EL (cell line): Measurements from ENCODE around the gene TMEM101.
"Not testable (repeated sequence)": the region's sequence is repeated elsewhere in the genome, so short reads cannot be mapped to it uniquely, and the experiment has no call there.

Experiments
- DNase-seq: peaks from one replicate; pipeline ENCODE4 v3.0.0-alpha.2; 2016

TMEM101 gene

DNA sequence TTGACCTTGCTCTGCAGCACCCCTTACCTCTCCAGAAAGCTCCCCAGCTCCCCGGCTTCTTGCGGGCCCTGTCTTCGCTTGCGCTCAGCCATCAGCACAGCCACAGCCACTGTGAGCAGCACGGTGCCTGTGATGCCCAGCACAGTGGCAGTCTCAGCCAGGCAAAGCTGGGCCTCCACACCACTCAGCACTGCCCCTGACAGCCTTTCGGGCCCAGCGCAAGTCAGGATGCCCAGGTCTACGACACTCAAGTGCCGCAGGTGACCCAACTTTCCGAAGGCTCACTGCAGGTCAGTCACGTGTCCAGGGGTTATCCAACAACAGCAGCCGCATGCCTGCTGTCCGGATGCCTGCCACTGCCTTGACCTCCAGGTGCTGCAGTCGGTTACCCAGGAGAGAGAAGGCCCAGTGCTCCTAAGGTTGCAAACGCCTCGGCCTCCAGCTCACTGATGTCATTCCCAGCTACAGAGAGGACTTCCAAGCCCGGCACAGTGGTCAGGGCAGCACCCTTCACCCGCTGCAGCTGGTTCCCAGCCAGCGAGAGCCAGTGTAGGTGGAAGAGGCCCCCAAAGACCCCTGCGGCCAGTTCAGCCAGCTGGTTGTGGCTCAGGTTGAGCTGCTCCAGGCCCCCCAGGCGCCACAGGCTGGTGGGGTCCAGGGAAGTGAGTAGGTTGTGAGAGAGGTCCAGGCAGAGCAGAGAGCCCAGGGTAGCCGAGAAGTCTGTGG is 8.9 kb upstream of the TMEM101 start:
- no peak for DNase-seq

DNA sequence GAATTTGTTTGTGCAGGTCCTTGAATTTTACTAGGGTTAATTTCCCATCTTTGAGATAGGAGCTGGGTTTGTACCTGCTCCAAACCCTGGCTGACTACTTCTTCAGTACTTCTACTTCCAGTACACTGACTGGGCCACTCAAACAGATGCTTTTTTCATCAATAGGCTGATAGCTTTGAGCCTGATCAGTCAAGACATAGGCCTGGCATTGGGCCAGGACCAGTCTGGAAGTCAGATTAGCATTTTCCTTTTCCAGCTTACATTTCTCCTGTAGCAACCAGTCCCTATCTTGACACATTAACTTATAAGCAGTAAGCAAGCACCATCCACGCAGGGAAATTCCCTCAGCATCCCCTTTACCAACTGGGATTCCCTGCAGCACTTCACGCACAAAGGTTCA is 7.5 kb upstream of the TMEM101 start:
- no peak for DNase-seq

DNA sequence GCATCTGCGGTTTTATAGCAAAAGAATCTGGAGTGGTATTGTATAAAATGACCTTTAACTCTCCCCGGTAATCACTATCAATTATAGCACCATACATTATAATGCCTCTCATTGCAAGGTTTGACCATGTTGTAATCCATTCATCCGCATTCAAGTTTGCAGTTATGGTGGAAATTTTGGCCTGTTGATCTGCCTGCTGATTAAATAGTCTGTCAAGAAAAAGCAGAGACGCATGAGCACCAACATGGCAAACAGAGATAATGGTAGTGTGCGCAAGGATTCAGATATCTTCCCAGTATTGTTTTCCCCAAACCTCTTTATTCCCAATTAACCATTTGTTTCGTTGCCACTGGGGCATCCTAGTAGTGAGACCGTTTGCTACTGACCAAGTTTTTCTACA is 6.5 kb upstream of the TMEM101 start:
- not testable (repeated sequence) for DNase-seq

DNA sequence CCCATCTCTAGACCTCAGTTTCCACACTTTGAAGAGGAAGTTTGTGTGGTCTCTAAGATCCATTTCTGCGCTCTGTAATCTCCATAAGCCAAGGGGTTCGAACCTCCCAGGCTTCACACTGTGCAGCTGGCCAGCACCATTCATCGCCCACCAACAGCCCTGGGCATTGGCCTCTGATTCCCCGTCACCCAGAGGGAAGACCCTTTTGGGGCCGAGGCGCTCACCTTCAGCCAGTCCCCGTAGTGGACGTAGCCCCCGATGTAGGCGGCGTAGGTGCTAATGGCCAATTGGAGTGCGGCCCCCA is 678 bp downstream of the TMEM101 start:
- no peak for DNase-seq

DNA sequence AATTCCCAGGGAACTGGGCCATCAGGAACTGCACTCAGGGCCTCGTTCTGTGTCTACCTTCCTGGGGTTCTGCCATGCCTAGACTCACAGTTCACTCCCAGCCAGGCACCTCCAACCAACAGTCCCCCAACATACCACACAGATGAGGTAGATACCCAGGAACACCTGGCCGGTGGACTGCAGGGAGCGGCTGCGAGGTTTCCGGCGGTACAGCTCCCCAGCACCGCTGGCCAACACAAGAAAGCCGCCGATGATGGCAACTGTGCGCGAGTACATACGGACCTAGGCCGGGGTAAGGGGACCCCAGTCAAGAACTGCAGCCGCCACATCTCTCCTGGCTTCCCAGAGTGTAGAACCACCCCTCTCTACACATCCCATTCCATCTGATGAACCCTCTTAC is 1.9 kb downstream of the TMEM101 start:
- no peak for DNase-seq

DNA sequence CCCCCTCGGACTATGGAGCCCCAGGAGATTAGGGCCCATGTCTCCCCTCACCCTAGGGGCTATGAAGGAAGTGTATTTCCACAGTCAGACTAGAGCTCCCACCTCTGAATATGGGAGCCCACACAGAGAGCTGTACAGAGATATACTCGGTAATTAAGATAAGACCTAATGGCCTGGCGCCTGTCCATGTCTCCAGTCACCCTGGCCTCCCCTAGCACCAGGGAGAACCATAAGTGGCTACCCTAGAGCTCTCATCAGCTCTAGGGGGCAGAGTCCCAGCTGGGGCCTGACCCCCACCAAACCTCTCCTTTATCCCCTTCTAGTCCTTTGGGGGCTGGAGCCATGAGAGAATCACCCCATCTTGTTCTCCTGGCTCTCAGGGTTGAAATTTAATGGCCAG is 2.4 kb downstream of the TMEM101 start:
- no peak for DNase-seq

DNA sequence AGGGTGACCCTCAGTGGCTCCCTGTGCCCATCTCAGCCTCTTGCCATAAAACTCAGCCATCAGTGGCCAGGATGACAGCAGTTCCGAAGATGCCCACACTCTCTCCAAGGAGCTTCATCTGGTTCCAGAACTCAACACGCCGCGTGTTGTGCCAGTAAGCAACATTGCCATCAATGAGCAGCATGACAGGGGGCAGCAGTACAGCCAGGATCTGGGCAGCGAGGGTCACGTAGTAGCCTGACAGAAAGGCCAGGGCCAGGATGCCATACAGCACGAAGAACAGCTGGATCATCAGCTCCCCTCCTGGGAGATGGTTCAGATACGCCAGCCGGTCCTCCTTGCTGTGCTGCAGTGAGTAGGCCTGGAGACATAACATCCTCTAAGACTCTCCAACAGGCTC is 2.9 kb downstream of the TMEM101 start:
- DNase-seq = no peak

DNA sequence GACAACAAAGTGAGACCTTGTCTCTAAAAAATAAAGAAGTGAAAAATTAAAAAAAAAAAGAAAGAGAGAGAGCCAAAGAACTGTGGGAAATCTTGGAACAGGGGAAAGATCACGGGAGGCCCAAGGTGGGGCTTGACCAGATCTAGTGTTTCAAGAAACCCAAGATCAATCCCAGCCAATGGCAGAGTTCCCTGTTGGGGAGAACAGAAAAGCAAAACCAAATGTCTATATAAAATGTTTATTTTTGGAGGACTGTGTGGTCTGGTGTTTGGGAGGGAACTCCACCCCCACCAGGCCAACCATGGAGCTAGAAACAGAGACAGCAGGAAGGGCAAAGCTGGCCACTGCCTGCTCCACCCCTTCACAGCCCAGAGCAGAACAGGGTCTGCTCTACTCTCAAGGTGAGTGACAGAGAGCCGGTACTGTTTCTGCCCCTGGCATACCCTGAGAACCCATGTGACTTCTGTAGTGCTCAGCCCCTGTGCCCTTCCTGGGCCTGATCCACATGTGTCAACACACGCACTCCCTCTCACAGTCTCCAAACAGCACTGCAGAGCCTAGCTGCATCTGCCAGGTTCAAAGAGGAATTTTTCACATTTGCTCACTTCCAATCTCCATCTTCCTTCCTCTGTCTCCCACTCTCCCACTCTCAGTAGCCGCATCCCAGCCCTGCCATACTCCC is 3.7 kb downstream of the TMEM101 start:
- no peak for DNase-seq

DNA sequence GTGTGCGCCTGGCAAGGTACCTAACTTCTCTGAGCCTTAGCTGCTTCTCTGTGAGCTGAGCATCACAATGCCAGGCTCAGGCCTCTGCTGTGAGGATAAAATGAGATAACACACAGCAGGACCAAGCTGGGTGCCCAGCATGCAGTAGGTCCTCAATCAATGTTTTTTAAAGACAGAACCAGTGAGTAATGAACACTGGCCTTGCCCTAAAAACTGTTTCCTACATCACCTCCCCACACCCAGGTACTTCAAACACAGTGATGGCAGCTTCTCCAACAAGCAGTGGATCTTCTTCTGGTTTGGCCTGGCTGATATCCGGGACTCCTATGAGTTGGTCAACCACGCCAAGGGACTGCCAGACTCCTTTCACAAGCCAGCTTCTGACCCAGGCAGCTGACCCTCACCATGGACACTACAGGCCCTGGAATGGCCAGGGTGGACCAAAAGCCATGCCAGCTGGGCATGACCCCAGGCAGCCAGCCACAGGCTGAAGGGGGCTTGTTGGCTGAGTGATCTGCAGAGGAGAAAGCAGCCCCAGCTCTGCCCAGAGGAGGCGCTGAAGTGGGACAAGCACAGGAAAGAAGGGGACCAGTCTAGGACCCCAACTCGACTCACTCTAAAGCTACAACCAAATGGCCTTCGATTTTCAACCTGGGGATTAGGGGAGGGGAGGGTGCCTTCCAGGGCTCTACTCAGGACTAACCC is 6.4 kb downstream of the TMEM101 start:
- DNase-seq = no peak

DNA sequence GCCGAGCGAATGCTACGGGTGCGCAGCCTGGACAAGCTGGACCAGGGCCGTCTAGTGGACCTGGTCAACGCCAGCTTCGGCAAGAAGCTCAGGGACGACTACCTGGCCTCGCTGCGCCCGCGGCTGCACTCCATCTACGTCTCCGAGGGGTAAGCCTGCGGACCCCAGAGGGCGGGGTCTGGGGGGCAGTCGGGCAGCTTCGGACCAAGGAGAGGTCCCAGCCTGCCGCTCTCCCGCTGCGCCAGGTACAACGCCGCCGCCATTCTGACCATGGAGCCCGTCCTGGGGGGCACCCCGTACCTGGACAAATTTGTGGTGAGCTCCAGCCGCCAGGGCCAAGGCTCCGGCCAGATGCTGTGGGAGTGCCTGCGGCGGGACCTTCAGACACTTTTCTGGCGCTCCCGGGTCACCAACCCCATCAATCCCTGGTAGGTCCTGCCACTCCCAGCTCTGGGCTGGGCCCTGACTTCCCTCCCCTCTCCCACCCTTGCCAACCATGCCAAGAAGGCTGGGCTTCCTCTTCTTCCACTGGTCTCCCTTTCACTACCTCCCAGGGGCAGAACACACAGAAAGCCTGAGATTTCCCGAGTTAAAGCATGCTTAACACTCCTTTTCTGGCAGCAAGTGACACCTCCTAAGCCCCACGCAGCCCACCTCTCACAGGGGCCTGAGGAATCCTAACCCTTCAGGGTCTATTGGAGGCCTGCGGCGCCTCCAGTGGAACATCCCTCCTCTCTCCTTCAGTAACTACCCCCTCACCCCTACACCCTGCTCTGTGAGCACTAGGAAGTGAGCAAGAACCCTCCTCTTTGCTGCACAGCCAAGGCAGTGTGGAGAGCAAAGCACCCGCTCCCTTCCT is 7.2 kb downstream of the TMEM101 start:
- peak; percentile 58 for DNase-seq

DNA sequence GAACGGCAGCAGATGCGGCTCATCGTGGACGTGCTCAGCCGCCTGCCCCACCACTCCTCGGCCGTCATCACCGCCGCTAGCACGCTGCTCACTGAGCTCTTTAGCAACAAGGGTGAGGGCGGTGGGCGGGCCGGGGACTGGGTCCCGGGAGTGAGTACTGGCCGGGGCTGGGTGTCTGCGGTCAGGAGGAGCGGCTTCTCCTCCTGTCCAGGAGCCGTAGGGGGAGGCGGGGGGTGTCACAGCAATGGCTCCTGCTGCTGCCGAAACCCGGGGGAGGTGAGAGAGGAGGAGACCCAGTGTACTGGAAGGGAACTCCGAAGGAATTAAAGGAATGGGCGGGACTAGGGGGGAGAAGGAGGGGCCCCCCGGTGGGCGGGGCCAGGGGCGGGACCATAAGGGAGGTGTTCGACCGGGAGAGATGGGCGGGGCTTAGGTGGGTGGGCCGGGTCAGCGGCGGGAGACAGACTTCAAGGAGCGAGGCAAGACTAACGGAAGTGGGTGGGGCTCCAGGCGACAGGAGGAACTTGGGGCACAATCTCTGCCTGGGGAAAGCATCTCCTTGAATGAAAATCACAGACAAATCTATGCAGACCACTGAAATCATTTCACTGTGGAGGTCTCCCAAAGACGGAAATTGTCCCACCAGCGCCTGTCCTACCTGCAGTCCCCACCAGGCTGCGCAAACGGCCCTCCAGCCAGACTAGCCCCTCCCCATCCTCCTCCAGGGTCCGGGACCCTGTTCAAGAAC is 8.0 kb downstream of the TMEM101 start:
- peak; percentile 99 for DNase-seq

DNA sequence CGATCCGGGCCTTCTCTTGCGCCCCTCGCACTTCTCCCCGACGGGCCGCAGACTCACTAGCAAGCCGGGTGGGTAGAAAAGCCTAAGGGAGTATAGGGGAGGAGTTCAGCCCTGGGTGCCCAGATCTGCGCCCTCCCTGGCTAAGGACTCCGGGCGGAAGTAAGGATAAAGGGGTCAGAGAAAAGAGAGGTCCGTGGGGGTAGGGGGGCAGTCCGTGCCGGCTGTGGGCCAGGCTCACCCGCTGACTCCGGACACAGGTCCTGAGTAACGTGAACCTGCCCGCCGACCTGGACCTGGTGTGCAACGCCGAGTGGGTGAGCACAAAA is 8.5 kb downstream of the TMEM101 start:
- no peak for DNase-seq

DNA sequence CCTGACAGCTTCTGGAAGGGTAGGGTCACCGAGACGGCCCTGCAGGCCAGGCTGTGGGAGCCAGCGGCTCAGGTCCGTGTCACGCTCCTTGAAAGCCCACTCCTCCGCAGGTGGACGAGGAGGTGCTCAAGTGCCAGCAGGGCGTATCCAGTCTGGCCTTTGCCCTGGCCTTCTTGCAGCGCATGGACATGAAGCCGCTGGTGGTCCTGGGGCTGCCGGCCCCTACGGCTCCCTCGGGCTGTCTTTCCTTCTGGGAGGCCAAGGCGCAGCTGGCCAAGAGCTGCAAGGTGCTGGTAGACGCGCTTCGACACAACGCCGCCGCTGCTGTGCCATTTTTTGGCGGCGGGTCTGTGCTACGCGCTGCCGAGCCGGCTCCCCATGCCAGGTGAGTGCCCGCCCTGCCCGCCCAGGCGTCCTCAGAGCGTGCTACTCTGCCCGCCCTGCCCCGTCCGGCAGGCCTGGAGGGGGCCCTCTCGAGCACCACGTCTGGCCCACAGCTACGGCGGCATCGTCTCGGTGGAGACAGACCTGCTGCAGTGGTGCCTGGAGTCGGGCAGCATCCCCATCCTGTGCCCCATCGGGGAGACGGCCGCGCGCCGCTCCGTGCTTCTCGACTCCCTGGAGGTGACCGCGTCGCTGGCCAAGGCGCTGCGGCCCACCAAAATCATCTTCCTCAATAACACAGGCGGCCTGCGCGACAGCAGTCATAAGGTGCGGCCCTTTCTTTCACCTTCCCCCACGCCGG is 9.1 kb downstream of the TMEM101 start:
- no peak for DNase-seq

DNA sequence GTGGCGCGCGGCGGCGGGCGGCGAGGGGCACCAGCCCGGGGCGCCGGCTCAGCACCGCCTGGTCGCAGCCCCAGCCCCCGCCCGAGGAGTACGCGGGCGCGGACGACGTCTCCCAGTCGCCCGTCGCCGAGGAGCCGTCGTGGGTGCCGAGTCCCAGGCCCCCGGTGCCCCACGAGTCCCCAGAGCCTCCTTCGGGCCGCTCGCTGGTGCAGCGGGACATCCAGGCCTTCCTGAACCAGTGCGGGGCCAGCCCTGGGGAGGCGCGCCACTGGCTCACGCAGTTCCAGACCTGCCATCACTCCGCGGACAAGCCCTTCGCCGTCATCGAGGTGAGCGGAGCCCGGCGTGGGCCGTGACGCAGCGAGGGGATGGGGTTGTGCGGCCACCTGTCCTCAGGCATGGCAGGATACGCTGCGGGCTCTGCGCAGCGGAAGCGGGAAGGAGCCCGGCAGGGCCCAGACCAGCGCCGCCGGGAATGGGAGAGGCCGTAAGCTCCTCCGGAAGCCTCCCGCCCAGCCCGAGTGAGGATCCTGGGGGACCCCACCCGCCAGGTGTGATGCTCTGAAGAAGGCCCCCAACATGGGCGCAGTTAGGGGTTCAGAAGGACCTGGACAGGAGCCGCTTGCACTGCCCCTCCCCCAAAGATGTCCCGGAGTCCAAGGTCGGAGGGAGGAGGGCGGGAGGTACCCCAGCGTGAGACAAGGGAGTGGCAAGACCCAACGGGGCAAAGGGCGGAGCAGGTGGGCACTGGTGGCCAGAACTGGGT is 9.8 kb downstream of the TMEM101 start:
- DNase-seq = no peak

DNA sequence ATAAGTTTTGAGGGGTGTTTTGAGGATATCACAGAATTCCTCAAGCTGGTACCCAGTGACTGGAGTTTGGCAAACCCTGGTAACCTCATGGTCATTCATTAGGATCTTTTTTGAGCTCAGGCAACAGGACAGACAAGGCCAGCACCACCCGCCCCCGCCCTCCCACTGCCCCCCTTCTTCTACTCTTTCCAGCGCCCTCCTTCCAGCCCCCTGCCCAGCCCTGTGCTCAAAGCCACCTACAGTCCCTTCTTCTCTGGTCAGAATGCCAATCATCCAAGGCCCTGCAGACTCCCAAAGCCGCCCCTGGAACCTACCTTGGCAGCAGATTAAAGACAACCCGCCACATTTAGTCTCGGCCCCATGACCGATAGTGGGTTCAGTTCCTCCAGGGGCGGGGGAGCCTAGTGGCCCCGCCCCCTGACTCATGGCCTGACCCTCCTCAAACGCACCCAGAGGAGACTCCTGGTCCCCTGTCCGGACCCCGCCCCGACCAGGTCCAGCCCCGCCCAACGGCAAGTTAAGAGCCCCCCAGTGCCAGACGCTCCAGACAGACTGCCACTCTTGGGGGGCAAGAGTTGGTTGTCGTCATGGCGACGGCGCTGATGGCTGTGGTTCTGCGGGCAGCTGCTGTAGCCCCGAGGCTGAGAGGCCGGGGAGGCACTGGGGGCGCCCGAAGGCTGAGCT is 10.5 kb downstream of the TMEM101 start, which contains the start of gene NAGS:
TSS of gene NAGS (plus strand) at position 546 of the 684 bp plus-strand sequence. CDS start at position 588, 42 bp downstream.
- DNase-seq = no peak

DNA sequence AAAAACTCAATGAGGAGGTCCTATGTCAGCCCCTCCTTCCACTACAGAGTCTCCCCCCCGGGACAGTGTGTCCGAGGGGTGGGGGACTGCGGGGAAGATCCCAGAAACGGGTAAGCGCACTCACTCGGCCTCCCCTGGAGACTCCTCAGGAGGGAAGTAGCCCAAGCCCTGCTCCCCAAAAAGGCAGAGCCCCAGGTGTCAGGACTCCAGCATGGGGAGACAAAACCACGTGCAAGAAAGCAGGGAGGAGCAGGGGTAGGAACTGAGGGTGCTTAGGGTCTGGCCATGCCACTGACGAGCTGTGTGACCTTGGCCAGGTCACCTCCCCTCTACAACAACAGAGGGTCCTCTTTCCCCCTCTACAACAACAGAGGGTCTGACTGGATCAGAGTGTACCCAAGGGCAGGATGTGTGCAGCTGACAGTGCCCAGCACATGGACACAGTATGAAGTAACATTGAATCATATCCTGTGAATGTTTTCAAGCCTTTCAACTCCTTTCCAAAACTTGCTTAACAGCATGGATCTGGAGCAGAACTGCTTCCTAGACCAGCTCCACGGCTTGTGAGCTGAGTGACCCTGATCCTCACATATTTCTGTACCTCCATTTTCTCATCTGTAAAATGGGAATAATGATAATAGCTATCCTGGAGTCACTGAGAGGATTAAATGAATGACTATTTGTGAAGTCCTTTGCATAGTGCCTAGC is 12.5 kb downstream of the TMEM101 start:
- peak; percentile 80 for DNase-seq

DNA sequence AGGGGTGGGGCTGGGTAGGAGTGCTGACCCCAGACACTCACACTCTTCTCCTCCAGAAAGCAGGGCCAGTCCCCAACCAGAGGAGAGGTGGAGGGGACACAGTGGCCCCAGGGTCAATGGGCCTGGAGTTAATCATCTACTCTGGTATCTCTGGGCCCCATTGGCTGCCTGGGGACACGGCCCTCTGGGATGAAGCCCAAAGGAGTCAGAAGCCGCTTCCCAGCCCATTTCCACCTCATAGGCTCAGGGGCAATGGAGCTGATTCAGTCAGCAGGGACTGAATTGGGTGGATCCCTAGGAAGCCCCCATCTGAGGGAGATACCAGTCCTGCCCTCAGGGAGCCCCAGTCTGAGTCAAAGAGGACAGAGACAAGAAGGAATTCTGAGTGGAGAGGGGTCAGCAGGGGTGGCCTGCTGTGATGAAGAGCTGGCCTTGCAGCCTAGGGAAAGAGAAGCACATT is 13.3 kb downstream of the TMEM101 start:
- DNase-seq = no peak

DNA sequence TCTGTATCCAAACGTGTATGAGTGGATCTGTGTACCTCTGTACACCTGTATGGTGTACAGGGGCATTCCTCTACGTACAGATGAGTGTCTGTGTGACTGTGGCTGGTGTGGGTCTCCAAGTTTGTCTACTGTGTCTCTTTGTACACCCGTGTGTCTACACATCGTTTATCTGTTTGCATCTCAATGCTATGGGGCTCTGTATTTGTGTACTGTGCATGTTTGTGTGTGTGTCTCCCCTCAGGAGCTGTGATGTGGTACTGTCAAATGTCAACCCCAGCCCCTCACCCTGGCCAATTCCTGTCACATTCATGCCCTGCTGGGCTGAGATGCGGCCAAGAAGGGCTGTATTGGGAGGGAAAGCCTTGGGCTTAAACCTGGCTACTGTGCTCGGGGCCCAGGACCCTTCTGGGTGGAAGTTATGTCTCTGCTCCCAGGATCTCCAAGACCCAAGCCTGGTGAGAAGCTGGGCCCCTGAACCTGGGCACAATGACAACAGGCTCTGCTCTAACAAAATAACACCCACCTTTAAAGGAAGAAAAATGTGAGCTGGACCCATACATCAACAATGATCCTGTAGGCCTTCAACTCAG is 13.8 kb downstream of the TMEM101 start:
- no peak for DNase-seq

DNA sequence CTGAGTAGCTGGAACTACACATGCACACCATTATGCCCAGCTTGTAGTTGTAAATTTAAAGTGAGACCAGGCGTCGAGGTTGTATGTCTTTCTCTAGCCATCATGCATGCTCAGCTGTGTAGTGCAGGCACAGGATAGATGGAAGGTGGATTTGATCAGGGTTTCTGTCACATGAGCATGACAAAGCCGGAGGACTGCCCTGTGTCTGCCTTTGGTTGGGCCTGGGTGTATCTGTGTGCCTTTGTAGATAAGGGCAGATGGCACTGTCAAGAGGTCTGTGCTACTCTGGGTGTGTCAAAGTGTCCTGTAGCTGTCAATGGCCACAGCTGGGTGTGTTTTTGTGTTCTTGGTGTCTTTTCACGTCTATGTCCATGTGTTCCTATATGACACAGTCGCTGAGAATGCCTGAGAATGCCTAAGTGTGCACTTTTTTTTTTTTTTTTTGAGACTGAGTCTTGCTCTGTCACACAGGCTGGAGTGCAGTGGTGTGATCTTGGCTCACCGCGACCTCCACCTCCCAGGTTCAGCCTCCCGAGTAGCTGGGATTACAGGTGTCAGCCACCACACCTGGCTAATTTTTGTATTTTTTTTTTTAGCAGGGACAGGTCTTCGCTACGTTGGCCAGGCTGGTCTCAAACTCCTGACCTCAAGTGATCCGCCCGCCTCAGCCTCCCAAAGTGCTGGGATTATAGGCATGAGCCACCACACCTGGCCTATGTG is 14.5 kb downstream of the TMEM101 start:
- no peak for DNase-seq
